GM18505 (cell line): ENCODE results near the gene CDV3.
"Not testable (repeated sequence)": the region's sequence is repeated elsewhere in the genome, so short reads cannot be mapped to it uniquely, and the experiment has no call there.

Experiments used
- ATAC-seq: cut with Tn5 transposase; IDR thresholded peaks from one replicate; pipeline ENCODE4 v1.9.1; 2021; ENCODE audit not compliant: unreplicated experiment
- POLR2A ChIP-seq: IDR thresholded peaks from 4 replicates; pipeline ENCODE4 v1.6.1; 2011; ENCODE audit warnings: borderline replicate concordance; ENCODE audit not compliant: insufficient read depth, insufficient read length; ENCODE audit errors: extremely low read depth

Gene CDV3

GRCh38 chr3:133573629-133574194 is at the start of gene CDV3:
TSS of gene CDV3 (plus strand) at chr3:133573686. CDS start at chr3:133574045, 359 bp downstream.
- ATAC-seq: peak; percentile 51
- TF ChIP-seq POLR2A: peak; percentile 72

GRCh38 chr3:133523758-133524157 is 49.7 kb upstream of the CDV3 start:
- not testable (repeated sequence) for ATAC-seq

- TF ChIP-seq POLR2A: no peak
- ATAC-seq: no peak
Observed at GRCh38 chr3:133525435-133525834, 48.1 kb upstream of the CDV3 start.

GRCh38 chr3:133527081-133527715 is 46.3 kb upstream of the CDV3 start:
- no peak for TF ChIP-seq POLR2A
- ATAC-seq: no peak

- no peak for TF ChIP-seq POLR2A
- ATAC-seq: no peak
Observed at GRCh38 chr3:133529809-133530208, 43.7 kb upstream of the CDV3 start.

- ATAC-seq: no peak
Observed at GRCh38 chr3:133531981-133532380, 41.5 kb upstream of the CDV3 start.

GRCh38 chr3:133532951-133533350 is 40.5 kb upstream of the CDV3 start:
- ATAC-seq: no peak
- TF ChIP-seq POLR2A: no peak

More at GRCh38 chr3:133531981-133532380, 41.5 kb upstream of the CDV3 start:
- no peak for TF ChIP-seq POLR2A

GRCh38 chr3:133535971-133536881 is 37.3 kb upstream of the CDV3 start:
- no peak for ATAC-seq
- TF ChIP-seq POLR2A: no peak

- ATAC-seq: not testable (repeated sequence)
Observed at GRCh38 chr3:133537131-133537530, 36.4 kb upstream of the CDV3 start.

GRCh38 chr3:133538154-133538553 is 35.3 kb upstream of the CDV3 start:
- no peak for TF ChIP-seq POLR2A
- no peak for ATAC-seq

- peak; percentile 55 for ATAC-seq
- no peak for TF ChIP-seq POLR2A
Observed at GRCh38 chr3:133540896-133541674, 32.4 kb upstream of the CDV3 start.

- no peak for TF ChIP-seq POLR2A
- ATAC-seq: no peak
Observed at GRCh38 chr3:133542871-133543270, 30.6 kb upstream of the CDV3 start.

GRCh38 chr3:133544983-133545382 is 28.5 kb upstream of the CDV3 start:
- not testable (repeated sequence) for ATAC-seq
